ENCODE measurements around the gene PASK.
"Not testable (repeated sequence)": the region's sequence is repeated elsewhere in the genome, so short reads cannot be mapped to it uniquely, and the experiment has no call there.

Gene PASK

DNA sequence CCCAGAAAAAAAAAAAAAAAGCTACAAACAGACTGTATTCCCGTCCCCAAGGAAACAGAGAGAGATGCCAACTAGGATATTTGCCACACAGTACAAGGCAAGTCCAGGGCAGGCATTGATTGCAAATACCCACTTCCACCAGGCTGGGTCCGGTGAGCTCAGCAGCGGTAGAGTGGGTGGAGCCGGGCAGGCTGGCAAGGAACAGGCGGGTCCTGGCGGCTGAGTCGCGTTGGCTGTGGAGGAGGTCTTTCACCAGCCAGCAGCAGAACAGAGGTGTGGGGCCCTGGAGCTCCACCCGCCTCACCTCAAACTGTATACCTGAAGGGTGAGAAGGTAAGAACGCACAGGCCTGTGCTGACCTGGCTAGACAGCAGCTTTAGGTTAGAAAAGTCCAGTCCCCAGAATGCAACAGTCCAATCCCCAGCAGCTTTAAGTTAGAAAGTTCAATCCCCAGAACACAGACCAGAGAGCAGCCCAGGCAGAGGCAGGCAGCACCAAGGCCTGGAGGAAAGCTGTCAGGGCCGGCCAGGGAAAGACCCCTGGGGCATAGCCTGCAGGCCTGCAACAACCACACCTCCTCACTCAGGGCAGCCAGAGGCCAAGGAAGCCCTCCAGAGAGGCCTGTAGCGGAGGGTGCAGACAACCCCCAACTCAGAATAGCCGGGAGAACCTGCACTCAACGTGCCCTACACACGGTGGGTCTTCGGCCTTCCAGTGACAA lies 25.3 kb downstream of the PASK start:
- DNase-seq (ENCODE audit: low spot score) = no peak

DNA sequence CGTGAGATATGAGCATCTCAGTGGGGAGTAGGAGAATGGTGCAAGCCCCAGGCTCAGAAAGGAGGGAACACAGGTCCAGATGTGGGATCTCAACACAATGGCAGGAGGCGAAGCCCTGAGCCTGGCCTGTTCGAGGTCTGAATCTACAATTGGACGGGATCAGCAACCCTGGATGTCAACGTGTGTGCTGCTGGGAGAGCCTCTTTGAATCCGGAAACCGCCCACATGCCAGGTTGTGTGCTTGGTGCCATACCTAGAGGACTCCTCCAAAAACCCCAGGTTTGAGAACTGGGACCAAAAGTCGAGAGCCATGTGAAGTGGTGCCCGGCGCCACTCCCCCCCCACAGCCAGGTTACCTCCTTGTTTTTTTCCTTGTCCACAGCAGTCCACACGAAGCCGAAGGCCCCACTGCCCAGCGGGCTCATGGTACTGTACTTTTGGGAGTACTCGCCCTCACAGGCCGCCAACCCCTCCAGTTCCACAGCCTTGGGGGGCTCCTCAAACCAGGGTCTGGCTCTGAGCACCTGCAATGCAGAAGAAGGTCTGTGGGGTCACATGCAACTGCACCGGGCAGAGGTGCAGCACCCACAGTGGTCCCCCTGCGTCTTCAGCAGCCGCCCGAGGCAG lies 26.8 kb downstream of the PASK start:
- no peak for DNase-seq (ENCODE audit: low spot score)

DNA sequence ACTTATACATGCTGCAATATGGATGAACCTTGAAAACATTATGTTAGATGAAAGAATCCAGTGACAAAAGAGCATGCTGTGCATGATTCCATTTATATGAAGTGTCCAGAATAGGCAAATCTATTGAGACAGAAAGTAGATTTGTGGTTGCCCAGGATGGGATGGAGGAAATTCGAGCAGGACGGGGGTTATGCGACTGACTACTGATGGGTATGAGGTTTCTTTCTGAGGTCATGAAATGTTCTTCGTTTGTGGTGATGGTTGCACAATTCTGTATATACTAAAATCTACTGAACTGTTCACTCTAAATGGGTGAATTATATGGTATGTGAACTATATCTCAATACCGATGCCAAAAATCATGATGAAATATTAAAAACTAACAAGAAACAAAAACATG lies 28.3 kb downstream of the PASK start:
- no peak for DNase-seq (ENCODE audit: low spot score)

DNA sequence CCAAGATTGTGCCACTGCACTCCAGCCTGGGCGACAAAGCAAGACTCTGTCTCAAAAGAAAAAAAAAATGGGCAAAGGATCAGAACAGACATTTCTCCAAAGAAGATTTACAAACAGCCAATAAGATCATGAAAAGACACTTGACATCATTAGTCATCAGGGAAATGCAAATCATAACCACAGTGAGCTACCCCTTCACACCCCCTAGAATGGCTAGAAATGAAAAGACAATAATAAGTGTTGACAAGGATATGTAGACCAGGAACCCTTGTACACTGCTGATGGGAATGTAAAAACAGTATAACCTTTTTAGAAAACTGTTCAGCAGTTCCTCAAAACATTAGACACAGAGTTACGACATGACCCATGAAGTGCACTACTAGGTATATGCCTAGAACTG lies 28.8 kb downstream of the PASK start:
- no peak for DNase-seq (ENCODE audit: low spot score)

DNA sequence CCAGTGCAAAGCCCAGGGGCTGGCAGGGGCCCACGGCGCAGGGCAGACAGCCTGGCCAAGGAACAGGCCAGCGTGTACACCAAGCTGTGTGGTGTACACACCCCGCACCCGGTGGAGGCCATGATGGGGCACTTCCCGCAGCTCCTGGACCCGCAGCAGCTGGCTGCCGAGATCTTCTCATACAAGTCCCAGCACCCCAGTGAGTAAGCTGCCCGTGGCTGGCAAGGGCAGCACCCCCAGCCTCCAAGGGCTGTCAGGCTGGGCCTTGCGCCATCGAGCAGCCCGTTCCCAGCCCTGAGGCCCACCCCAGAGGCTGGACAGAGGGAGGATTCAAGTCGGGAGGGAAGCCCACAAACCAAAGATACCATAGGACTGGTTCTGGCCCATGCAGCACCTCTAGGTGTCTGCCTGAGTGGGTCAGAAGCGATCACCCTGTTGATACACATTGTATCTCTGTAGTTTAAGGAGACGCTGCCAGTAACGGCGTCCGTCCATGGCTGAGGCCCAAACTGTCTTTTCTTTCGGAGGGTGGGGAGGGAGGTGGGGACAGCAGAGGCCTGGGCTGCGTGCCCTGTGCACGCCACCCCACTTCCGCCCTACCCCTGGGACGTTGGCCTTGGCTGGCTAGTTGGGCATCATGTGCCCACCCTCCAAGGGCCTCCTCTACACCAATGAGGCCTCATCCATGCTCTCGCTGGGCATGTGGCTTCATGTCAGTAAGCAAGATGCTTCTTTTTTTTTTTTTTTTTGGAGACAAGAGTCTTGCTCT lies 30.4 kb downstream of the PASK start:
- DNase-seq (ENCODE audit: low spot score) = no peak

DNA sequence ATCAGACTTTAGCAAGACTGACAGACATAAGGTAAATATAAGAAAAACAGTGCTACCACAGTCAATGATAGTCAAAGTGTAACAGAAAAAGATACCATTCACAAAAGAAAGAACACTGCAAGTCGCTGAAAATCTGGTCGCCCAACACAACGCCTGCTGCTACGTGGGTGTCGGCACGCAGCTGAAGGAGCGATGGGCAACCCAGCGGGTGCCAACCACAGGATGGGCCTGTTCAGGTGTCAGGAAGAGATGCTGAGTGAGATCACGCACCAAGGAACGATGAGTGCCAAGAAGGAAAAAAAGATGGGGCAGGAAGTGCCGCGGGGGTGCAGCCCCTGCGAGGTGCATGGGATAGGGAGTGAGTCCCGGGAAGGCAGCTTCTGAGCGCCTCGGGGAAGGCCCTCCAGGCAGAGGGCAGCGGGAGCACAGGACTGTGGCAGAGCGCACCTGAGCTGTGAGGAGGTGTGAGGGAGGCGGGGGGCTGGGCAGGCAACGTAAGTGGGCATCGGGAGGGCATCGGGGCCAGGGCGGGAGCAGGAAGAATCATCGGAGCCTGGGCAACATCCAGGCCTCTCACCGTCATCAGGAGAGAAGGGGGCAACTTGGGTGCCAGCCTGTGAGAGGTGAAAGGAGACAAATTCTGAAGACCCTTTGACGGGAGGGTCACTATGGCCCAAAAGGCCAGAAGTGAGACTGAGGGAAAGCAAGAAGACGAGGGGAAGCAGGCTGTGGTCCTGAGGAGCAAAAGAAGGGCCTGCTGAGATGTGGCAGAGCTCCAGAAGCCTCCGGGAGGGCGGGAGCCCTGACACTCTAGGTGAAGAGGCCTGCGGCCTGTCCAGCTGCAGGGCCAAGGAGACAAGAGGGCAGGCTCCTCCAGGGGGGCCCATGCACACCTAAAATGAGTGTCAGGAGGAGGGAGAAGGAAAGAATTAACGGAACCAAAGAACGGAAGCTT lies 32.4 kb downstream of the PASK start:
- no peak for DNase-seq (ENCODE audit: low spot score)

DNA sequence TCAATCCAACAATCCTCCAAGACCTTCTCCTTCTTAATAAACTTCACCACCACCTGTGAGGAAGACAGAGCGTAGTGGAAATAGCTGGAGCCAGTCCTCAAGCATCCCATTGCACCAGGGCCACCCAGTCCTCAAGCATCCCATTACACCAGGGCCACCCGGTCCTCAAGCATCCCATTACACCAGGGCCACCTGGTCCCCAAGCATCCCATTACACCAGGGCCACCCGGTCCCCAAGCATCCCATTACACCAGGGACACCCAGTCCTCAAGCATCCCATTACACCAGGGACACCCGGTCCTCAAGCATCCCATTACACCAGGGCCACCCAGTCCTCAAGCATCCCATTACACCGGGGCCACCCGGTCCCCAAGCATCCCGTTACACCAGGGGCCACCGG lies 33.9 kb downstream of the PASK start:
- DNase-seq (ENCODE audit: low spot score) = no peak

DNA sequence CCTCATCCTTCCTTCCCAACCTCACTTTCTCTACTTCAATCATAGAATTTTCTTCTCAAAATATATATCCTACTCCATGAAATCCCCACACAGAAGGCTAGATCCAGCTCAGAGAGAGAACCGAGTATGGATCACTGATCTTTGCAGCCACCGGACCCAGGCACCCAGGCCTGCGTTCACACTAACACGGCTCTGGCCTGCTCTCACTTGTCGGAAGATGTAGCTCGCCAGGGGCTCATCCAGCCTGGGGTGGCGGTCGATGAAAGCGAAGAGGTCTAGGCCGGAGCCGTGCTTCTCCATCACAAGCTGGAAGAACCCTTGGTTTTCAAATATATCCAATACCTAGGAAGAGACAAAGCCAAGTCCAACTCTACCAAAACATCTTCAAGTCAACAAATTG lies 34.4 kb downstream of the PASK start:
- no peak for DNase-seq (ENCODE audit: low spot score)

DNA sequence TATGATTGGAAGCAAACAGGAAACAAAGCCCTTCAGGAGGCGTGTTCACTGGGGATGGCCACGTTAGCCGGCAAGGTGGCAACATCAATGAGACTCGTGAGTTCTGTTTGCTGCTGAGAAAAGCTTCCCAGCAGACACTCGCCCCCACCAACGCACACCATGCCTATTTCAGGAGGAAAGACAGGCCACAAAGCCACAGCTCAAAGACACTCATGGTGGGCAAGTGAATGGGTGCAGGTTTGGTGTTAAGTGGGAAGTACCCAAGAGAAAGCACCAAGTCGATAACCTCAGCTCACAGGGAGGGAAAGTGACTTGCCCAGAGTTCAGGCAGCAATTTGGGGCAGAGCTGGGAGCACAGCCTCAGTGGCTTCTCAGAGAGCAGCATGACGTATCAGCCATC lies 36.7 kb downstream of the PASK start:
- DNase-seq (ENCODE audit: low spot score) = no peak

DNA sequence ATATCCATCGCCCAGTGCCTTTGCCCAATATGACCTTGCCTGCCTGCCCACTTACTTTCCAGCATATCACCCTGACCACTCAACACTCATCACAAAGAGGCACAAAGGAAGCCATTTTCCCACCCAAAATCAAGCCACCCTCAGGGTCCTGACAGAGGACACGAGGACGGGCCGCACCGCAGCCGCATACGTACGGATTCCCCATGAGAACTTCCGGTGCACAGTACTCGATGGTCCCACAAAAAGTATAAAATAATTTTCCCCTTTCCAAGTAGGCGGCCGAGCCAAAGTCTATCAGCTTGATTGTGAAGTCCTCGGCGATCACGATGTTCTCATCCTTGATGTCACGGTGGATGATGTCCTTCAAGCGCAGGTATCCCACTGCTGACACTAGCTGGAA lies 37.2 kb downstream of the PASK start:
- DNase-seq (ENCODE audit: low spot score) = no peak

DNA sequence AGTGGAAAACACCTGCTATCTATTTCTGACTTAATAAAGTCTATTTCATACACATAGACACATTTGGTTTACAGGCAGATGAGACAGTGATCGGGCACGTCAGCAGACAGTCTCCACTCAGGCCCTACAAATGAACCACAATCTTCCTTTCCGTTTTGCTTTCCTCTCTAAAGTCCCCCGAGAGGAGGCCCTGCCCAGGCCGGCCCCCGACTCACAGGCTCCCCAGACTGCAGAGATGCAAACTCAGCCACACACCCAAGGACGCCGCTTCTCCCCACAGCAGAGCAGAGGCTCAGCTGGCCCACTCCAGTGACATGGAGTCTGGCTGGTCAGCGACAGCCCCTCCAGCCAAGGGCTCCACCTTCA lies 37.8 kb downstream of the PASK start:
- DNase-seq (ENCODE audit: low spot score) = no peak

DNA sequence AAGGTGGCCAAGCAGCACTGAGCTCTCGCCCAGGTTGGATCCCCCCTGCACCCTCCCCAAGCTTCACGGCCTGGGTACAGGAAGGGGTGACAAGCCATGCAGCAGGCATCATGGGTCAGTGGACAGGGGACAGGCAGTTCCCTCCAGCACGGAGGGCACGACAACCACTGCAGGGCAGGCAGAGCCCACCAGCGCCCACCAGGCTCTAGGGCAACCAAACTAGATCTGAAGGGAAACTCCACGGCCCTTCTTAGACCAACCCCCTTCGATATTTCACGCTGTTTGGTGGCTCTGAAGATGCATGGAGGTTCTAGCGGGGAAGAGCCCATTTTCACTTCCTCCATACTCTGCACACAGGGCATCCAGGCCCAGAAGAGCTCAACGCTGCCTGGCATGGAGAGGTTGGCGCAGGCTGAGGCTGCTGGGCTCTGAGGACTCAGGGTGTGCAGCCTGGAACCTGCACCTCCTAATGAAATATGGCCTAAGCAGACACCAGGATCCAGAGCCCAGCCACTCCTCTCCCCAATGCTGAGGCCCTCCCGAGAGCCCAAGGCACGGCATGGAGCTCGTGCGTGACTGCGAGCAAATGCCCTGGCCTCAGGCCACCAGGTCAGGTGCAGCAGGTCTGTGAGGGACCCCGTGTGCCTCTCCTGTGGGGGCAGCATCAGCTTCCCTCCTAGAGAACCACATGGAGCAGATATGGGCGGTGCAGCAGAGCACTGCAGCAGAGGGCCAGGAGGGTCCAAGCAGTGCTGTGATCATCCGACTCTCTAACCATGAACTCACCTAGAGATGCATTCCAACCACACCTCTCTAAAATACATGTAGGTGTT lies 38.4 kb downstream of the PASK start:
- no peak for DNase-seq (ENCODE audit: low spot score)

DNA sequence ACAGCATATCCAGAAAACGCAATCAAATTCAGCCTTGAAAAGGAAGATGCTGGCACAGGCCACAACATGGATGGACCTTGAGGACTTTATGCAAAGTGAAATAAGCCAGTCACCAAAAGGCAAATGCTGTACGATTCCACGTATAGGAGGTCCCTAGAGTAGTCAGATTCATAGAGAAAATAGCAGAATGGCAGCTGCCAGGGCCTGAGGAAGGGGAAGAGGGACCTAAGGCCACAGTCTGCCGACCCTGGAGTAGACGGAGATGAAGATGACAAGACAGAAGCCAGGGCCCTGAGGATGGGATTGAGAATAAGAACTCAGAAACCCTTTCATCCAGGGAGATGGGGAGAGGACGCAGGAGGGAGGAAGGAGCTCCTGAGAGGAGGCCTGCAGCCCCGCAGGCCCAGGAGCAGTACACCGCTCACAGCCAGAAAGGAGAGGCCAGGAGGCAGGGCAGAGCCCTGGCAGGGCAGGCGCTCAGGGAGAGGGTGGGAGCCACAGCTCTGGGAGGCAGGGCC lies 39.1 kb downstream of the PASK start:
- no peak for DNase-seq (ENCODE audit: low spot score)

DNA sequence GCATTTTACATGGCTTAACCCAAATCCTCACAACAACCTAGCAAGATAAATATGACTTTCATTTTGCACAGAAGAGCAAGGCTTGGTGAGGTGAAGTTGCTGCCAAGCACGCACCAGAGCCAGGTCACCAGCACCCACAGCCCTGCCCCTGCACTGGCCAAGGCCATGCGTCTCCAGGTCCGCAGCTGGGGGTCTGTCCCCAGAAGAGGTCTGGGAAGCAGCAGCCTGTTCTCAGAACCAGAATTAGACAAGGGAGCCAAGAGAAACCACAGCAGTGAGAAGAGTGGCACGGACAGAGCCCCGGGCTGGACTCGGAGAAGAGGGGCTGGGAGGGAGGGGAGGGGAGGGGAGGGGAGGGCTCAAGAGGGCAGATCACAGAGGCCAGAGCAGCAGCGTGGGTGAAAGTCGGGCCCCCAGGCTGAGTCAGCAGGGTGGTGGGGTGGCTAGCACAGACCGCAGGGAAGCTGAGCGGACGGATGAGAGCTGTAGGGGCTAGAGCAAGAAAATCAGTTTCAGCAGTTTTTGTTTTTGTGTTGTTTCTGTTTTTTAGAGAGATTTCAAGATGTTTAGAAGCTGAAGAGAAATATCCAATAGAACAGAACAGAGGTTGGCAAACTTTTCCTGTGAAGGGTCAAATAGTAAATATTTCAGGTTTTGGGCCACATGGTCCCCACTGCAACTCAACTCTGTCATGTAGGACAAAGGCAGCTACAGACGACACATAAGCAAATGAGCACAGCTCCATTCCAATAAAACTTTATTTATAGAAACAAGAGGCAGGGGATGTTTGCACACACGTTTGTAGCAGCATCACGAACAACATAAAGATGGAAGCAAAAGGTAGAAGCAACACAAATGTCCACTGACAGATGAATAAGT lies 39.8 kb downstream of the PASK start:
- no peak for DNase-seq (ENCODE audit: low spot score)

DNA sequence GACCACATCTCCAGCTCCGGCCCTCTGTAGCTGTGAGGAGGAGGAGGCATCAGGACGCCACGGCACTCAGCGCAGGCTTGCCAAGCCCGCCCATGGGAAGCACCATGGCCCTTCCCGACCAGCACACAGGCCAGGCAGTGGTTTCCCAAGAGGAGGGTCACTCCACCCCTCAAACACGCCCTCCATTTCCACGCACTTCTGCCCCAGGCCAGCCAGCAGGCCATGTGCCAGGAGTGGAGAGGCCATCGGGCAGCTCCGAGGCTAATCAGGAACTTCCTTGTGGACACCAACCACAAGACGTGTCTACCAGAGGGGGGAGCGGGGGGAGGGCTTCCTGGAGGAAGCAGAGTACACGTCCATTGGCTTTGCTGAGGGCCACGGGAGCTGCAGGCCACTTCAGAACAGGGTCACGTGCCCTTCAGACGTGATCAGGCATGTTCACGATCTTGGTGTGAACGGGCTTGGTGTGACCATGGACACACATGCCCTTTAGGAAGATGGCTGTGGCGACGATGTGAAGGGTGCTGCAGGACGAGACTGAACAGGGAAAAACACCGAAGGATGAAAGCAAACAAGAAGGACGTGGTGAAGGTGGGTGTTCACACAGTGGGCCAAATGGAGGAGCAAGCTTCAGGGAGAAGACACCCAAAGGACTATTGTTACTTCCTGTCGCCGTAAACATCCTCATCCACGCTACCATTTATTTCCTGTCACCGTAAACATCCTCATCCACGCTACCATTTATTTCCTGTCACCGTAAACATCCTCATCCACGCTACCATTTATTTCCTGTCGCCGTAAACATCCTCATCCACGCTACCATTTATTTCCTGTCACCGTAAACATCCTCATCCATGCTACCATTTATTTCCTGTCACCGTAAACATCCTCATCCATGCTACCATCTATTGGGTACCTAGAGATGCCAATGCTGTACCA lies 40.7 kb downstream of the PASK start:
- no peak for DNase-seq (ENCODE audit: low spot score)

DNA sequence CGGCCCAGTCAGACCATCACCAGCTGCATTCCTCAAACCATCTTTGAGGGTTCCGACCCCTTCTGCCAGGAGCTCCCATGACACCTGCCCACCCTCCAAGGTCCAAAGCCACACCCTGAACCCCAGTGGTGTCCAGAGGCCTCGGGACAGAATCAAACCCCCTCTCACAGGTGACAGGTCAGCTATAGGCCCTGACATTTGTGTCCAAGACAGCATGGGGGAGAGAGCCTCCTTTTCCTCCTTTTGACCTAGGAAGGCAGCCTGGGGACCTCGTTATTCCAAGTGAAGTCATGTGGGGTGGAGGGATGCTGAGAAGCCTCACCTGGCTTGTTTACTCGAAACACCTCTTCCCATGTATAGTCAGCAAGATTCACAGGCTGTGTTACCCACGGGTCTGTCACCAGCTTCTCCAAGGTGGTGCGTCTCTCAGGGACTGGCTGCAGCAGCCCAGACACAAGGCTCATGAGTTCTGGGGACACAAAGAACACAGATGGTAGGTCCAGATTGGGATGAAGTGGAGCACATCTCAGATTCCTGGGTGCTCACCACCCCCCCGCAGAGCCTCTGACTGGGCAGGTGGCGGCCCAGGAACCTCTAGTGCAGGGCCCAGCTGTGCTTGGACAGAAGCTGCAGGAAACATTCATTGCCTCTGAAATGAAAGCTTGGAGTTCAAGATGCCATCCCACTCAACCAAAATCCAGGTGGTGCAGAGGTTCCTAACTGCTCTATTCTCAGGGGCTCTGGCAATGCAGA lies 42.1 kb downstream of the PASK start:
- DNase-seq (ENCODE audit: low spot score) = no peak

DNA sequence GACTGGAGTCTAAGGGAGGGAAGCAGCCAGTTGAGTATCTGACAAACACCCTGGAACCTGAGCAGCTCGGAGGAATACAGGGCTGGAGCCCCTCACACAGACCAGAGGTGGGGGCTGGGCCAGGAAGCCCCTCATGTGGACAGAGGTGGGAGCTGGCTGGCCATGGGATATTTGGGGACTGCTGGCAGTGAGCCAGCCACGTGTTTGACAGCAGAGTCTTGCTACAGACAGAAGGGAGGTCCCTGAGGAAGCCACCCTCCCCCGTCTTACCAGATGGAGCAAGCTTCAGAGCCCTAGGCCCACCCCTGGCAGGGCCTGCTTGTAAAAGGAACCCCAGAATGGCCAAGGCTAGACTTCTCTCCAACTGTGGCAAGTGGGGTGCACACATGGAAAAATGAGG lies 43.6 kb downstream of the PASK start:
- DNase-seq (ENCODE audit: low spot score) = no peak

DNA sequence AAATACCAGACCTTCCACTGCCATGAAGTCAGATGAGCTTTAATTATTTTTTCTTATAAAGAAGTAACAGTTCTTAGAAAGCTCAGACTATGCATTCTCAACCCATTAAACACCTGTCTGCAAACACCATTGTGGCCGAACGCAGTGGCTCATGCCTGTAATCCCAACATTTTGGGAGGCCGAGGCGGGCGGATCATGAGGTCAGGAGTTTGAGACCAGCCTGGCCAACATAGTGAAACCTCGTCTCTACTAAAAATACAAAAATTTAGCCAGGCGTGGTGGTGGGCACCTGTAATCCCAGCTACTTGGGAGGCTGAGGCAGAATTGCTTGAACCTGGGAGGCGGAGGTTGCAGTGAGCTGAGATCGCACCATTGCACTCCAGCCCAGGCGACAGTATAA lies 44.7 kb downstream of the PASK start:
- DNase-seq (ENCODE audit: low spot score) = not testable (repeated sequence)
